A673 (cell line): ENCODE data around the gene NEIL3. TPM values are rescaled to one million over a fixed set of nuclear protein-coding genes. Genes with fewer than 3 reads are reported as not detected.

Experiments
- Bru-seq: library from RNA; stranded (reverse); fragments of 400-500 nt; gene quantifications from one replicate; lab custom pipeline; 2021; lab: Mats Ljungman, UMichigan
- BruChase-seq, 2 experiments: library from RNA; stranded (reverse); fragments of 400-500 nt; gene quantifications; one replicate each; lab custom pipeline; 2021; lab: Mats Ljungman, UMichigan
- BruUV-seq: library from RNA; stranded (reverse); fragments of 400-500 nt; replicated peaks from 2 replicates; lab custom pipeline; 2021; lab: Mats Ljungman, UMichigan
- CTCF ChIA-PET: fragments of 300-600 bp; sonication (Branson Sonifier 250); formaldehyde crosslinking; loops from one replicate; lab custom pipeline; 2022; ENCODE audit warnings: antibody characterized with exemption; lab: Charles Lee
- POLR2A ChIA-PET: fragments of 300-600 bp; sonication (Branson Sonifier 250); formaldehyde crosslinking; loops from one replicate; lab custom pipeline; 2022; ENCODE audit warnings: antibody characterized with exemption; ENCODE audit not compliant: low non-redundant PET; lab: Charles Lee
- DNase-seq: peaks from one replicate; pipeline ENCODE4 v3.0.0-alpha.2; 2015; ENCODE audit warnings: low spot score
- H3K27ac ChIP-seq: fragments of 200-600 bp; sonication (generic); 2 replicates; pipeline ENCODE4 v1.5.1; 2016; ENCODE audit warnings: mixed run types, low read depth, mild to moderate bottlenecking, mixed read lengths, antibody characterized with exemption, low read length; ENCODE audit not compliant: poor library complexity, severe bottlenecking
- H3K27me3 ChIP-seq: fragments of 200-600 bp; sonication (generic); replicated peaks from 2 replicates; pipeline ENCODE4 v1.6.1; 2017; ENCODE audit warnings: mixed run types, low read depth, mild to moderate bottlenecking, mixed read lengths, antibody characterized with exemption, low read length; ENCODE audit not compliant: insufficient read depth, poor library complexity
- H3K36me3 ChIP-seq: fragments of 200-600 bp; sonication (generic); 2 replicates; pipeline ENCODE4 v1.6.1; 2016; ENCODE audit warnings: mixed run types, mild to moderate bottlenecking, mixed read lengths, antibody characterized with exemption, low read length; ENCODE audit not compliant: insufficient read depth, poor library complexity, severe bottlenecking
- H3K4me1 ChIP-seq: fragments of 200-600 bp; sonication (generic); 2 replicates; pipeline ENCODE4 v1.6.1; 2017; ENCODE audit warnings: mixed run types, mild to moderate bottlenecking, mixed read lengths, antibody characterized with exemption, low read length; ENCODE audit not compliant: insufficient read depth, poor library complexity, severe bottlenecking
- H3K4me3 ChIP-seq: fragments of 200-600 bp; sonication (generic); 2 replicates; pipeline ENCODE4 v1.5.1; 2016; ENCODE audit warnings: low read depth, mixed run types, mild to moderate bottlenecking, mixed read lengths, low read length; ENCODE audit not compliant: poor library complexity, severe bottlenecking
- H3K9me3 ChIP-seq: fragments of 200-600 bp; sonication (generic); 2 replicates; pipeline ENCODE4 v1.6.1; 2016; ENCODE audit warnings: mixed run types, low read depth, mild to moderate bottlenecking, mixed read lengths, antibody characterized with exemption, low read length; ENCODE audit not compliant: poor library complexity, severe bottlenecking
- CTCF ChIP-seq: fragments of 300-800, 200-600 bp; sonication (generic); conservative IDR thresholded peaks from 2 replicates; pipeline ENCODE4 v1.5.1; 2017; ENCODE audit warnings: low read depth, mild to moderate bottlenecking, antibody characterized with exemption, low read length, moderate library complexity, mixed read lengths
- EZH2 ChIP-seq: fragments of 200-600 bp; sonication (generic); IDR thresholded peaks from 2 replicates; pipeline ENCODE4 v1.6.1; 2017; ENCODE audit warnings: borderline replicate concordance, low read depth, mild to moderate bottlenecking, mixed read lengths, antibody characterized with exemption, low read length; ENCODE audit not compliant: poor library complexity, severe bottlenecking
- intact Hi-C: fragments of 100-400 bp; cut with micrococcal nuclease; formaldehyde crosslinking; loops from one replicate; pipeline ENCODE4 v1.10.0; 2022; ENCODE audit not compliant: unreplicated experiment
- long read RNA-seq: library from polyadenylated mRNA; stranded (forward); transcript quantifications from one replicate; pipeline ENCODE4 v2.0.0, GENCODE V29; 2022
- total RNA-seq: library from RNA; stranded (reverse); gene quantifications from 2 replicates; pipeline ENCODE4 v1.2.3, GENCODE V29; 2021

Gene NEIL3
- total RNA-seq: 21.9 and 24.0 TPM in 2 replicates
- percentile 92 among the genes with signal in this experiment for Bru-seq, nascent RNA
- percentile 82 among the genes with signal in this experiment for BruChase-seq, experiment 1, labeled RNA remaining after a 2-hour chase
- percentile 71 among the genes with signal in this experiment for BruChase-seq, experiment 2, labeled RNA remaining after a 6-hour chase
- long read RNA-seq, transcript NEIL3-201 (10 exons, 2,408 nt): major isoform, 30 of 49 reads
- long read RNA-seq, partial matches to known transcripts: 5 of 49 reads
- long read RNA-seq, other reads (novel, unspliced or antisense): 14 of 49 reads

- DNase-seq: peak; percentile 94
- peak within 1 kb of the TSS; percentile 70 for H3K4me3 ChIP-seq
- peaks cover 13% of the 10 kb centered on the region for H3K4me1 ChIP-seq
- no peaks in the 10 kb centered on the region for H3K9me3 ChIP-seq
- ChIA-PET POLR2A (interaction anchor here (0.6 kb wide), 4 partner anchors 35 to 930 kb away, joined by 3 to 13 read pairs (median 5); no protein-coding TSS in a partner anchor), CTCF (interaction anchor here (0.8 kb wide), 1 partner anchor 30 kb away, joined by 3 read pairs; no protein-coding TSS in a partner anchor)
- TSS peak; percentile 54 for BruUV-seq
- intact Hi-C loops: no loop called here
- H3K36me3 ChIP-seq: no peaks in the 10 kb centered on the region
- no peaks in the 10 kb centered on the region for H3K27me3 ChIP-seq
- TF ChIP-seq CTCF: no peak
- TF ChIP-seq EZH2: no peak
- peak within 1 kb of the TSS; percentile 71 for H3K27ac ChIP-seq
Measured at GRCh38 chr4:177309522-177310371, at the start of gene NEIL3. TSS of gene NEIL3 (plus strand) at chr4:177309874. CDS start at chr4:177309954, 80 bp downstream.

- no peaks in the 10 kb centered on the region for H3K27me3 ChIP-seq
- ChIA-PET CTCF (no interaction called here), POLR2A (interaction anchor here (0.6 kb wide), 1 partner anchor 1050 kb away, joined by 3 read pairs; no protein-coding TSS in a partner anchor)
- DNase-seq: no peak
- H3K36me3 ChIP-seq: no peaks in the 10 kb centered on the region
- intact Hi-C loops: no loop called here
- H3K4me3 ChIP-seq: no peak overlapping the region
- TF ChIP-seq EZH2: no peak
- TF ChIP-seq CTCF: no peak
- H3K4me1 ChIP-seq: no peaks in the 10 kb centered on the region
- H3K27ac ChIP-seq: no peak overlapping the region
- no peaks in the 10 kb centered on the region for H3K9me3 ChIP-seq
- BruUV-seq: no TSS peak
Measured at GRCh38 chr4:177263818-177264217, 45.9 kb upstream of the NEIL3 start.

- TF ChIP-seq EZH2 (no peak), CTCF (no peak)
- no peak overlapping the region for H3K27ac ChIP-seq
- no peaks in the 10 kb centered on the region for H3K9me3 ChIP-seq
- ChIA-PET CTCF (no interaction called here), POLR2A (no interaction called here)
- intact Hi-C loops: no loop called here
- DNase-seq: no peak
- H3K4me3 ChIP-seq: no peak overlapping the region
- H3K27me3 ChIP-seq: no peaks in the 10 kb centered on the region
- H3K4me1 ChIP-seq: no peaks in the 10 kb centered on the region
- H3K36me3 ChIP-seq: no peaks in the 10 kb centered on the region
- no TSS peak for BruUV-seq
Measured at GRCh38 chr4:177264788-177265422, 44.8 kb upstream of the NEIL3 start.
